GM18951 (cell line): ENCODE results near the gene DUOX1.
"Not testable (repeated sequence)": the region's sequence is repeated elsewhere in the genome, so short reads cannot be mapped to it uniquely, and the experiment has no call there.

Experiments used
- POLR2A ChIP-seq: IDR thresholded peaks from 4 replicates; pipeline ENCODE4 v1.6.1; 2011; ENCODE audit warnings: mild to moderate bottlenecking; ENCODE audit not compliant: insufficient read length, insufficient read depth; ENCODE audit errors: extremely low read depth
- in situ Hi-C: fragments of 300-500 bp; cut with MboI; formaldehyde crosslinking; loops from one replicate; pipeline ENCODE4 v1.12.0; 2022; ENCODE audit warnings: low sequenced_read_pairs, mixed read lengths, inconsistent platforms; ENCODE audit not compliant: unreplicated experiment

The DUOX1 gene

GRCh38 chr15:45121020-45121419 lies 8.8 kb upstream of the DUOX1 start:
- in situ Hi-C loops, result no loop called here
- TF ChIP-seq POLR2A, result no peak

DNA sequence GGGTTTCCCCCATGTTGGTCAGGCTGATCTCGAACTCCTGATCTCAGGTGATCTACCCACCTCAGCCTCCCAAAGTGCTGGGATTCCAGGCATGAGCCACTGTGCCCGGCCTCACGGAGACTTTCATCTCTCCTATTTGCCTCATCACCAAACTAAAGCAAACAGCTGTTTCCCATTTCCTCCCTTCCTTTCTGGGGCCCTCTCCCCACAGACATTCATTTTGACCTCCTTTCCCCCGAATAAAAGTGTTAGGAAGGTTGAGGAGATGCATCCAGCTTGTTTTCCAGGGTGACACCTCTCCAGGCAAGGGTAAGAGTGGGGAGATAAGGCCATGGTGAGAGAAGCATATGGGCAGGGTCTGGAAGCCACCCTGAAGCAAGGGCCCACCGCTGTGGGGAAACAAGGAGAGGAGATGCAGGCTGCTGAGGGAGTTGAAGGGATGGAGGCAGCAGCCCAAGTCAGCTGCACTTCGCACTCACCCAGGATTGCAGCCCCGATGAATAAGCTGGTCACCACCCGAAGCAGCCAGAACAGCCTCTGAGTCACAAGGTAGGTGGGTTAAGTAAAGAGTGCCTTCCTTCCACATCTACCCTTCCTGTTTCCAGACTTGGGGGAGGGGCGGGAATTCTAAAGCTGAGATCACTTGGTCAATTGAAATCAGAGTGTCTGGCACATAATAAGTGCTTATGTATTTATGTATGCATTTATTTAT lies 7.9 kb upstream of the DUOX1 start:
- in situ Hi-C loops, result no loop called here
- no peak for TF ChIP-seq POLR2A

DNA sequence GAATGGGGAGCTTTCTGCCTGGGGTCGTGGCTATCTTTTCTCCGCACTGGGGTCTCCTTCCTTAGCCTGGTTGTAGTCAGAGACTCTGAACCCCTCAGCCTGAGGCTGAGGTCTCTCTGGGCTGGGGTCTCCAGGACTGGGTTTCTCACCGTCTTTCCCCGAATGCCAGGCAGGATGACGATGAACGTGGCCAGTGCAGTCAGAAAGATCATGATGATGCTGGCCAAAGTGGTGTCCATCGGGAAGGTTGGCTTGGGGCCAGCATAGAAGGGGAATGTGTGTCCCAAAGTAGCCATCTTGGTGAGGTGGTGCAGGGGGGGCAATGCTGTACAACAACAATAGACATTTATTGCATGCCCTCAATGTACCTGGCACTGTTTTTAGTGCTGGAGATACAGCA lies 7.1 kb upstream of the DUOX1 start:
- no peak for TF ChIP-seq POLR2A
- in situ Hi-C loops, result no loop called here

GRCh38 chr15:45123397-45123796 lies 6.4 kb upstream of the DUOX1 start:
- no peak for TF ChIP-seq POLR2A
- in situ Hi-C loops, result no loop called here

DNA sequence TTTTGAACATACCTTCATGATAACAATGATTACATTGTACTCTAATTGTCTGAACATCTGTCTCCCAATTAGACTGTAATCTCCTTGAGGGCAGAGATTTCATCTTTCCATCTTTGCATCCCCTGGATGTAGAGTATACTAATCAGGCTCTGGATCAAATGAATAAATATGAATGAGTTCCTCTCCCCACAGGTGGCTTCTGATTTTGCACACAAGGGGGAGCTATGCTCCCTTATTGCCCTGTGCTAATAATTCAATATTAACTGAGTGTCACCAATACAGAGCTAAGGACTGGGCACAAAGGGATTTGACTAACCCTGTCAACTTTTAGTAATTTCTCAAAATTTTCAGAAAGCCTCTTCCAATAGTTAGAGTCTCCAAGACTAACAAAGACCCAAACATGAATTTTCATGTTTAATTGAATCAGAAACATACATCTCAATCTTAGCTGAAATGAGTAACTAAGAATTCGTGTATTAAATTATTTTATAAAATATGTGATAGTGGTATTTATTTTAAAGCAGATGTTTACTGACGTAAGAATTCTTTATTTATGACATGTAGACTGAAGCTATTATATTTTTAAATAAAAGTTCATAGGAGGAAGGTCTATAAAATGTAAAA lies 3.1 kb upstream of the DUOX1 start:
- in situ Hi-C loops, result no loop called here
- no peak for TF ChIP-seq POLR2A

GRCh38 chr15:45128971-45129639 lies 689 bp upstream of the DUOX1 start:
- in situ Hi-C loops, result no loop called here
- no peak for TF ChIP-seq POLR2A

GRCh38 chr15:45130291-45131000 lies 652 bp downstream of the DUOX1 start:
- in situ Hi-C loops, result no loop called here

GRCh38 chr15:45131510-45131909 lies 1.7 kb downstream of the DUOX1 start:
- no peak for TF ChIP-seq POLR2A
- in situ Hi-C loops, result no loop called here

More at GRCh38 chr15:45130291-45131000, 652 bp downstream of the DUOX1 start:
- no peak for TF ChIP-seq POLR2A

GRCh38 chr15:45132844-45133560 lies 3.2 kb downstream of the DUOX1 start:
- TF ChIP-seq POLR2A, result no peak
- in situ Hi-C loops, result no loop called here

DNA sequence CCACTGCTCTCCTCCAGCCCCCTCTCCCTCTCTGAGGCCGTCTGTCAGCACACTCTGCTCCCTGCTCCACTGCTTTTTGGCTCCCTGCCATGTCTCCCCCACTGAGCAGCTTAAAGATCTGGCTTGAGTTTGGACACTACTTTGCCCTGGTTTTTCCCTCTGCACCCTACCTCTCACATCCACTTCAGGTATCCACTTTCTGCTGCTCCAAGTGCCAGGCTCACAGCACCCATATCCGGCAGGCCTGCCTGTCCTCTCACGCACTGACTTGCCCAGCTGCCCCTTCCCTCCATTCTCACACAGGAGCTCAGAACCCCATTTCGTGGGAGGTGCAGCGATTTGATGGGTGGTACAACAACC lies 3.7 kb downstream of the DUOX1 start:
- in situ Hi-C loops, result no loop called here
- no peak for TF ChIP-seq POLR2A

DNA sequence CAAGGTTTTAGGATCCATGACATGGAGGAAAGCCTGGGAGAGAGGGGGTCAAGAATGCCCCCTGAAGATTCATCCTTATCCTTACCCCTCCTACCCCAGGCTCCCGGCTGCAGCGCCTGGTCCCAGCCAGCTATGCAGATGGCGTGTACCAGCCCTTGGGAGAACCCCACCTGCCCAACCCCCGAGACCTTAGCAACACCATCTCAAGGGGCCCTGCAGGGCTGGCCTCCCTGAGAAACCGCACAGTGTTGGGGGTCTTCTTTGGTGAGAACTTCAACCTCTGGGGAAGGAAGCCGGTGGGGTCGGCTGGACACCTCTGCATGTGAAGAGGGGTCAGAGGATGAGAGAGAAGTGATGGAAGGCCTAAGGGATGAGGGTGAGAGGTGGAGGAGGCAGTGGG lies 4.3 kb downstream of the DUOX1 start:
- in situ Hi-C loops, result no loop called here
- no peak for TF ChIP-seq POLR2A

GRCh38 chr15:45134682-45135604 lies 5.1 kb downstream of the DUOX1 start:
- in situ Hi-C loops, result no loop called here
- no peak for TF ChIP-seq POLR2A

DNA sequence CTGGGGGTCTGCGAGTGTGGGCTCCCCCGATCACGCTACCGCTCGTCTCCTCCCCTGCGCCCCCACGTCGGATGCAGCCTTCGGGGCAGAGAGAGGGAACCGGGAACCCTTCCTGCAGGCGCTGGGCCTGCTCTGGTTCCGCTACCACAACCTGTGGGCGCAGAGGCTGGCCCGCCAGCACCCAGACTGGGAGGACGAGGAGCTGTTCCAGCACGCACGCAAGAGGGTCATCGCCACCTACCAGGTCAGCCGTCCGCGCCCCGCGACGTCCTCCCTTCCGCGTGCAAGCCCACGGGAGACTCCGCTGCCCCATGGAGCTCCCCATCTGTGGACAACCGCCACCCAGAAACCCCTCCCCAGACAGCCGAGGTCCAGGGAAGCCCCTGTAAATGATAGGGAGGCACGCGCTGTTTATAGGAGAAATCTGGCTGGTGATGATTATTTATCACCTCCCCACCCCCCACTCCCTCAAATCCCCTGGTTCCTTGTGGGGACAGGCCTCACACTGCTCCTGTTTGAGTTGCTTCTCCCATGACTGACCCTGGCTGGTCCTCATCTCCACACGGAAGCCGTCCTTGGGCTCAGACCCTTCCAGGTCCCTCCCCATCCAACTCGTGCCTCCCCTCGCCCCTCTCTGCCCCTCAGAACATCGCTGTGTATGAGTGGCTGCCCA lies 6.0 kb downstream of the DUOX1 start:
- in situ Hi-C loops, result not testable (repeated sequence)
